Gastrocnemius medialis (tissue), 4 donors: ENCODE results near the gene SELENOM. TPM values are rescaled to one million over a fixed set of nuclear protein-coding genes. Genes with fewer than 3 reads are reported as not detected.
A peak's percentile ranks its signal among the peaks of the same experiment; 100 is the strongest.

Source experiments
- ATAC-seq, 2 donors: fragments of 150-250 bp; one replicate each; pipeline ENCODE4 v1.9.1; 2016
- DNase-seq, 2 donors: peaks; one replicate each; pipeline ENCODE4 v3.0.0-alpha.2; 2019
- H3K27ac ChIP-seq, 4 donors: fragments of 200-600 bp; sonication (generic); 1 replicate in 1 of 4; 2 replicates in 3 of 4; pipeline ENCODE4 v1.5.1; 2016 to 2018; ENCODE audit warnings: mild to moderate bottlenecking in 2 of 4, moderate library complexity in 1 of 4
- H3K27me3 ChIP-seq, 3 donors: fragments of 200-600 bp; sonication (generic) in 2 of 3; 1 replicate in 1 of 3; 2 replicates in 2 of 3; pipeline versions ENCODE4 v1.5.1 to v1.6.0; 2016 to 2019; ENCODE audit warnings: mild to moderate bottlenecking in 1 of 3, moderate library complexity in 1 of 3
- H3K36me3 ChIP-seq, 2 donors: fragments of 200-600 bp; sonication (generic) in 1 of 2; one replicate each; pipeline ENCODE4 v1.5.1; 2017 to 2018
- H3K4me1 ChIP-seq, 2 donors: fragments of 200-600 bp; sonication (generic) in 1 of 2; one replicate each; pipeline ENCODE4 v1.5.1; 2016 to 2017; ENCODE audit warnings: mild to moderate bottlenecking in 2 of 2
- H3K4me3 ChIP-seq, 4 donors: fragments of 200-600 bp; sonication (generic) in 3 of 4; 1 replicate in 1 of 4; 2 replicates in 3 of 4; pipeline ENCODE4 v1.5.1; 2016 to 2019; ENCODE audit warnings: mild to moderate bottlenecking in 2 of 4
- H3K9me3 ChIP-seq, 3 donors: fragments of 200-600 bp; sonication (generic) in 2 of 3; 1 replicate in 1 of 3; 2 replicates in 2 of 3; pipeline ENCODE4 v1.5.1; 2016 to 2019
- POLR2A ChIP-seq, 2 donors: fragments of 450-650 bp; IDR thresholded peaks; one replicate each; pipeline ENCODE4 v1.6.1; 2017; ENCODE audit warnings: antibody characterized with exemption in 2 of 2, mild to moderate bottlenecking in 2 of 2, moderate library complexity in 2 of 2
- in situ Hi-C, 4 donors: fragments of 200-750 bp; cut with MboI; loops; one replicate each; pipeline versions ENCODE4 v1.15.0 to v1.8.0; 2017; ENCODE audit warnings: low sequenced_read_pairs in 4 of 4
- intact Hi-C: fragments of 100-400 bp; cut with DNase I; formaldehyde crosslinking; loops from one replicate; pipeline ENCODE4 v1.15.1; 2023; ENCODE audit warnings: low total_unique reads
- total RNA-seq, 4 donors: library from RNA; depleted of rRNA; stranded (reverse); fragments of >200 nt; gene quantifications; one replicate each; pipeline versions ENCODE4 v1.1.0 to v1.2.3, GENCODE V29; 2016
- TF ChIP-seq, protein P1 (sequence below), 5 experiments: fragments of 450-650 bp in 3 of 5; fragments of 200-600 bp in 2 of 5; sonication (generic) in 2 of 5; IDR thresholded peaks in 4 of 5; conservative IDR thresholded peaks in 1 of 5; 1 replicate in 4 of 5; 2 replicates in 1 of 5; pipeline ENCODE4 v1.5.1; 2016 to 2019; ENCODE audit warnings: antibody characterized with exemption in 5 of 5, mild to moderate bottlenecking in 3 of 5, moderate library complexity in 3 of 5

The SELENOM gene, protein sequence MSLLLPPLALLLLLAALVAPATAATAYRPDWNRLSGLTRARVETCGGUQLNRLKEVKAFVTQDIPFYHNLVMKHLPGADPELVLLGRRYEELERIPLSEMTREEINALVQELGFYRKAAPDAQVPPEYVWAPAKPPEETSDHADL
- 100 to 1,000 TPM; 144 to 184 (median 157) TPM for total RNA-seq

DNA sequence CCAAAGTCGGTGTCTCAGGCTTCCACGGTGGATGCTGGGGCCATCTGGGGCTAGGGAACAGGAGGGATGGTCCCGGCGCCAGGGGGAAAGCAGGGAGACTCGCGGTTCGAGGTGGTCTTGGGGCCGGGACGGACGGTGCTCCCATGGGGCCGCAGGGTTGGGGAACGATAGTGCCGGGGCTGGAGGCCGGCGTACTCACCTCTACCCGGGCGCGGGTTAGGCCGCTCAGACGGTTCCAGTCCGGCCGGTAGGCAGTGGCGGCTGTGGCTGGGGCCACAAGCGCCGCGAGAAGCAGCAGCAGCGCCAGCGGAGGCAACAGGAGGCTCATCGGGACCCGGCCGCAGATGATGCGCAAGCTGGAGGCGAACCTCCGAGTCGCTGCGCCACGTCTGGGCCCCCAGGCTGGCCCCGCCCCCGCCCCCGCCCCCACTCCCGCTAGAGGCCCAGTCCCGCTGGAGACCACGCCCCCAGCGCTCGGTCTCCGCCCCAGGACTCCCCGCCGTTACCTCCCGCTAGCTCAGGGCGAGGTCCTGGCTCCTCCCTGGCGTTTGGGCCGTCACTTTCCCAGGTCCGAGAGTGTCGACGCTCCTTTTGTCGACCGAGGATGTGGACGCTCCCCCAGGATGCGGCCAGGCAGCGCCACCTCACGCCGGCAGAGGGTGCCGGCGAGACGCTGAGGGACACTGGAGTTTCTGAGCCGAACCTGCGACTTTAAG is at the start of gene SELENOM:
Gene SELENOM (minus strand): TSS at position 391 of the 716 bp plus-strand sequence. CDS start 63 bp downstream, at position 328.
- peak; percentile 85 to 87 for TF ChIP-seq POLR2A (IDR thresholded peaks at IDR 0.05)
- TF ChIP-seq, protein P1, sequence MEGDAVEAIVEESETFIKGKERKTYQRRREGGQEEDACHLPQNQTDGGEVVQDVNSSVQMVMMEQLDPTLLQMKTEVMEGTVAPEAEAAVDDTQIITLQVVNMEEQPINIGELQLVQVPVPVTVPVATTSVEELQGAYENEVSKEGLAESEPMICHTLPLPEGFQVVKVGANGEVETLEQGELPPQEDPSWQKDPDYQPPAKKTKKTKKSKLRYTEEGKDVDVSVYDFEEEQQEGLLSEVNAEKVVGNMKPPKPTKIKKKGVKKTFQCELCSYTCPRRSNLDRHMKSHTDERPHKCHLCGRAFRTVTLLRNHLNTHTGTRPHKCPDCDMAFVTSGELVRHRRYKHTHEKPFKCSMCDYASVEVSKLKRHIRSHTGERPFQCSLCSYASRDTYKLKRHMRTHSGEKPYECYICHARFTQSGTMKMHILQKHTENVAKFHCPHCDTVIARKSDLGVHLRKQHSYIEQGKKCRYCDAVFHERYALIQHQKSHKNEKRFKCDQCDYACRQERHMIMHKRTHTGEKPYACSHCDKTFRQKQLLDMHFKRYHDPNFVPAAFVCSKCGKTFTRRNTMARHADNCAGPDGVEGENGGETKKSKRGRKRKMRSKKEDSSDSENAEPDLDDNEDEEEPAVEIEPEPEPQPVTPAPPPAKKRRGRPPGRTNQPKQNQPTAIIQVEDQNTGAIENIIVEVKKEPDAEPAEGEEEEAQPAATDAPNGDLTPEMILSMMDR (IDR thresholded peaks at IDR 0.05 in 4 of 5, conservative IDR thresholded peaks at IDR 0.05 in 1 of 5), result peak; percentile 89 to 97 (median 94)
- H3K36me3 ChIP-seq, result peaks cover 0 to 5% of the 10 kb centered on the region in 2 donors
- H3K27me3 ChIP-seq, result no peaks in the 10 kb centered on the region
- peak within 1 kb of the TSS; percentile 93 to 98 (median 96) for H3K27ac ChIP-seq
- ATAC-seq (peak; percentile 92 to 94), DNase-seq (peak; percentile 96 to 97)
- peak within 1 kb of the TSS; percentile 68 to 81 (median 80) for H3K4me3 ChIP-seq
- H3K9me3 ChIP-seq, result no peaks in the 10 kb centered on the region
- H3K4me1 ChIP-seq, result peaks cover 22 to 30% of the 10 kb centered on the region in 2 donors
- in situ Hi-C loops (no loop called here), intact Hi-C loops (loop anchor here (1.0 kb wide), 5 partner anchors 14 to 123 kb away; partner anchors contain the start of gene RNF185)

DNA sequence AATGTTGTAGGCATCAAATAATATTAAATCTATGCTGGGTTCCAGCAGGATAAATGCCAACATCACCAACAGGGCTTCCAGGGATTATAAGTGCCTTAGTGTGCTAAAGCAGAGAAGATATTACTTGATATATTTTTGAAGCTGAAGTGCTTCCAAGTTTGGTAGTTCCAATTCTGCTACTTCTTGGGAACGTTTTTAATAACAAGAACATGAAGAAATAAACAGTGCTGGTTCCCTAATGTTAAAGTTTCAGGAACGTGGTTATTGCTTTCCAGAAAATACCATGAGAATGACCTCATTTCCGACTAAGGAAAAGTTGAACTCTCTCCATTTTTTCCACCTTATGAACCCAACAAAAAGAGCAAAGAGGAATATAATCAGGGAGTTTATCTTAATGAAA is 48.1 kb upstream of the SELENOM start:
- peak overlapping the region; percentile 3 to 53 (median 32) for H3K27ac ChIP-seq
- no peaks in the 10 kb centered on the region for H3K36me3 ChIP-seq
- H3K4me3 ChIP-seq, result no peak overlapping the region
- no peak for ATAC-seq
- no peak for DNase-seq
- H3K9me3 ChIP-seq, result no peaks in the 10 kb centered on the region
- no peaks in the 10 kb centered on the region for H3K27me3 ChIP-seq
- no peak for TF ChIP-seq POLR2A (IDR thresholded peaks at IDR 0.05)
- TF ChIP-seq, protein P1 (IDR thresholded peaks at IDR 0.05 in 4 of 5, conservative IDR thresholded peaks at IDR 0.05 in 1 of 5), result no peak
- intact Hi-C loops, result loop anchor here (1.0 kb wide), 1 partner anchor 520 kb away; the partner anchor contains the start of gene SLC35E4
- in situ Hi-C loops, result loop anchor here in 3 of 4 donors (5.0 to 10.0 kb wide), 3 partner anchors 68 to 211 kb away; partner anchors contain the start of gene SMTN (in 1 of the 3)
- peaks cover 0 to 15% of the 10 kb centered on the region in 2 donors for H3K4me1 ChIP-seq

DNA sequence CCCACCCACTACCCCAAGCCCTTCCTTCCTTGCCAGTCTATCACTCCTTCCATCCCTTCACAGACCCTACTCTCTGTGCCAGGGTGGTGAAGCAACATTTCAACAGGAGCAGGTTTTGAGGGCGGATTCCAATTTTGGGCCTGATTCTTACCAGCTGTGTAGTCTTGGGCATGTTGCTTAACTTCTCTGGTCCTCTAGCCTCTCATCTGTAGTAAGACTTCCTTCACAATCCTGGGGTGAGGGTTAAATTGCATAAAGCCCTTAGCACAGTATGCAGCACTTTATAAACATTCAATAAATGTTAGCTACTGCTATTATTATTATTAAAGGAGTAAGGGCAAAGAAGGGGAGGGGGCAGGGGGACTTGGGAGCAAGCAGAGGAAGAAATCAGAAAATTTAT is 47.6 kb upstream of the SELENOM start:
- H3K27ac ChIP-seq, result peak overlapping the region; percentile 3 to 53 (median 32)
- DNase-seq (no peak), ATAC-seq (no peak)
- intact Hi-C loops (loop anchor here (1.0 kb wide), 1 partner anchor 520 kb away; the partner anchor contains the start of gene SLC35E4), in situ Hi-C loops (loop anchor here in 3 of 4 donors (5.0 to 10.0 kb wide), 3 partner anchors 68 to 210 kb away; partner anchors contain the start of gene SMTN (in 1 of the 3))
- H3K9me3 ChIP-seq, result no peaks in the 10 kb centered on the region
- H3K4me3 ChIP-seq, result no peak overlapping the region
- H3K4me1 ChIP-seq, result peaks cover 0 to 15% of the 10 kb centered on the region in 2 donors
- H3K36me3 ChIP-seq, result no peaks in the 10 kb centered on the region
- no peaks in the 10 kb centered on the region for H3K27me3 ChIP-seq
- TF ChIP-seq, protein P1 (IDR thresholded peaks at IDR 0.05 in 4 of 5, conservative IDR thresholded peaks at IDR 0.05 in 1 of 5), result no peak
- TF ChIP-seq POLR2A (IDR thresholded peaks at IDR 0.05), result no peak

DNA sequence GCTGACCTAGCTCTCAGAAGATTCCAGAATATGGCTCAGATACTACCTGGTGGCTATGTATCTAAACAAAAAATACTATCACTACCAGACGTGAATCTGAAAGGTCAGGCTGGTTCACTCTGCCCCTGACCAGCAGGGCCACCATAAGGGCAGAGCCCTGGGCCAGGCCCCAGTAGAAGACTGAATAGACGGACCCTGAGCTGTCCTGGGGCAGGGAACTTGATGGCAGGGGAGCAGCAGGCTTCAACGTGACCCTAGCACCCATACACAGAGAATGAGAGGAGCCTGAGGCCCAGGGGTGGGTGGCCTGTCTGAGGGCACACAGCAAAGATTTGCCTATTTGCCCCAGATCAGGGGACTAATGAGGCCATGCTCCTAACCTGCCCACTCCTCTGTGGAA is 46.0 kb upstream of the SELENOM start:
- Histone ChIP-seq H3K9me3 (no peaks in the 10 kb centered on the region), H3K27ac (no peak overlapping the region), H3K4me3 (no peak overlapping the region), H3K27me3 (no peaks in the 10 kb centered on the region), H3K36me3 (no peaks in the 10 kb centered on the region), H3K4me1 (peaks cover 8 to 10% of the 10 kb centered on the region in 2 donors)
- in situ Hi-C loops (loop anchor here in 2 of 4 donors (10.0 kb wide), 2 partner anchors 69 to 209 kb away; partner anchors contain the start of gene SMTN (in 1 of the 2)), intact Hi-C loops (no loop called here)
- TF ChIP-seq, protein P1 (IDR thresholded peaks at IDR 0.05 in 4 of 5, conservative IDR thresholded peaks at IDR 0.05 in 1 of 5), result no peak
- TF ChIP-seq POLR2A (IDR thresholded peaks at IDR 0.05), result no peak
- ATAC-seq, result no peak
- DNase-seq, result no peak
